DMS79 (cell line): ENCODE data around the gene EPB41L1.

ENCODE experiments used
- DNase-seq: peaks from one replicate; lab custom pipeline; 2025; lab: John Stamatoyannopoulos, UW

The EPB41L1 gene

DNA sequence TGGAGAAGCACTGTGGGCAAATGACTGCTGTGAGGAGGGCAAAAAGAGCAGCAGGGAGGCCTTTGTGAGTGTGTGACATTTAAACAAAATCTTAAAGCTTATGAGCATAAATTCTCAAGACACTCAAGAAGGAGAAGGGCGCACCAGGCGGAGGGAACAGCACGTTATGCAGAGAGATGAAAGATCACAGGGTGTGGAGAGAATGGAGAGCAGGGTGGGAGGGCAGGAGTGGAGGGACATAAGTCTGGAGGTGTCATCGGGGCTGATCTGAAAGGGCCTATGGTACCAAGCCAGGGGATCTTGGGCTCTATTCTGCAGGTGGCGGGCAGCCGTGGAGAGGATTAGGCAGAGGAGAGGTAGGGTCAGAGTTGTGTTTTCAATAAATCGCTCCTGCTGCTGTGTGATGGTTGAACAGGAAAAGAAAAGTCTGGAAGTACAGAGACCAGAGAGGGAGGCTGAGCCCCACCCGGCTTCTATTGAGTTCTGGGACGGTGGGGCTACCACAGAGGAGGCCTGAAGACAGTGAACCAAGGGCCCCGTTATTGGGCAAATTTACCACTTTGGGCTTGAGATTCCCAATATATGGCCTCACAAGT lies 127.3 kb downstream of the EPB41L1 start:
- no peak for DNase-seq
